Inflammatory macrophage (primary cell): ENCODE measurements around the gene CELSR3.

Source experiments
- DNase-seq, 2 donors: peaks; one replicate each; pipeline ENCODE4 v3.0.0-alpha.2; 2020 to 2022

Gene CELSR3

GRCh38 chr3:48599509-48600285 is 63.0 kb downstream of the CELSR3 start:
- no peak for DNase-seq

GRCh38 chr3:48599077-48599501 is 63.6 kb downstream of the CELSR3 start:
- no peak for DNase-seq

GRCh38 chr3:48598323-48599076 is 64.2 kb downstream of the CELSR3 start:
- peak in 1 of 2 donors; percentile 17 for DNase-seq

DNA sequence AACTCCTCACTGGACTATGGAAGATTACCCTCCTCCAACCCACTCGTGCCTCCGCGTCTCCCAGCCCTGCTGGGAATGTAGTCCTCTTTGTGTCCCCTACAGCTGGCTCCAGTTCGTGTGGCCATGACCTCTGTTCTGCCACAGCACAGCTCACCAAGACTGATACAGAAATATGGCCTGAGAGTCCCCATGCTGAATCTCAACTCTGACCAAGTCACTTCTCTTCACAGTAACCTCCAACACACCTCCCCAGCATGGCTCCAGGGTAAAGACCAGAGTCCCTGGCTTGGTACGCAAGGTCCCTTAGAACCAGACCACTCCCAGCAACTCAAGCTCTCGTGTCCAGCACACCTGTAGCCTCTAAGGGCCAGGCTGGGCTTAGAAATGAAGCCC is 65.3 kb downstream of the CELSR3 start:
- no peak for DNase-seq

- DNase-seq, result no peak
Observed at GRCh38 chr3:48596676-48597407, 65.8 kb downstream of the CELSR3 start.

GRCh38 chr3:48596157-48596556 is 66.5 kb downstream of the CELSR3 start:
- no peak for DNase-seq

DNA sequence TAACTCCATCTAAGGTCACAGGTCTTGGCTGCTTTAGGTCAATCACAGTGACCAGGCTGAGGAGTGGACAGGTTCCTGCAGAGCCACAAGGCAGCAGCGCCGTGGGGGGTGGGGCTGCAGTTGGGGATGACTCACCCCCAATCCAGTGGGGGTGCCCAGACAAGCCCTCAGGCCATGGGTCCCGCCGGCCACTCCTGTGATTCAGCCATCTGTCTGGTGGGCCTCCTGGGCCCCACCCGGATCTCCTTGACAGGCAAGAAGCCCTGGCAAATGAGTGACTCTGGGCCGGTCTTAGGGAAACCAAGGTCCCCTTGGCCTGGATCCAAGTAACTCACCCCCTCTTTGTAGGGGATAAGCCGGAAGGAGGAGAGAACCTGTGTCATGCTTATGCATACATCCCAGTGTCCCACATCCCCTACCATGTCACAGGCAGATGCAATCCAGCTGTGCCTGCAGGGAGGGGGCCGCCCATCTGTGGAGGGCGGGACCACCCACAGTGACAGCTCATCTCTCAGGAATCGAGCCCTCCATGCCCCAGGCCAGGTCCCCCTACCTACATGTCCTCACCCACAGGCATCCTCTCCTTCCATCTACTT is 67.1 kb downstream of the CELSR3 start:
- DNase-seq, result peak in 1 of 2 donors; percentile 33

DNA sequence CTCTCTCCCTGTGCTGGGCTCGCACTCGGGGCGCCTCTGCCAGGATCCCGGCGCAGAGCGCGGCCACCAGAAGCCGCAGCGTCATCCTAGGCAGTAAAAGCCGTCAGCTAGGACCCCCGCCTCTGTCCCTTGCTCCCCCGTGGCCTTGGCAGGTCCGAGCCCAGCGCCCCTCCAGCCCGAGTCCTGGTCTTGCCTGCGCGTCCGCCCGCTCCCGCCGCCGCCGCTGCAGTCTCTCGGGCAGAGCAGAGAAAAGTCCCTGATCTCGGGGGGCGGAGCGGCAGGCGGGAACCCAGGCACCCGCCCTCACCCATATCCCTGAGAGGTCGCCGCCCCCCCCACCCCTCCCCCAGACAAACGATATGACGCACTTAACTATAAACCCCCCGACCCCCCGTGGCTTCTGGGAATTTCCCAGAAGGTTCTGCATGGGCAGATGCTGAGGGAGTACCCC is 67.6 kb downstream of the CELSR3 start, which contains the start of gene COL7A1:
Gene COL7A1, minus strand, starts transcription at position 255 of the 451 bp plus-strand sequence. Its CDS starts 170 bp downstream, at position 85.
- DNase-seq, result no peak

- DNase-seq, result no peak
Observed at GRCh38 chr3:48594417-48595049, 68.2 kb downstream of the CELSR3 start.

- DNase-seq, result no peak
Observed at GRCh38 chr3:48593337-48593736, 69.3 kb downstream of the CELSR3 start.

GRCh38 chr3:48592519-48593087 is 70.1 kb downstream of the CELSR3 start:
- no peak for DNase-seq

DNA sequence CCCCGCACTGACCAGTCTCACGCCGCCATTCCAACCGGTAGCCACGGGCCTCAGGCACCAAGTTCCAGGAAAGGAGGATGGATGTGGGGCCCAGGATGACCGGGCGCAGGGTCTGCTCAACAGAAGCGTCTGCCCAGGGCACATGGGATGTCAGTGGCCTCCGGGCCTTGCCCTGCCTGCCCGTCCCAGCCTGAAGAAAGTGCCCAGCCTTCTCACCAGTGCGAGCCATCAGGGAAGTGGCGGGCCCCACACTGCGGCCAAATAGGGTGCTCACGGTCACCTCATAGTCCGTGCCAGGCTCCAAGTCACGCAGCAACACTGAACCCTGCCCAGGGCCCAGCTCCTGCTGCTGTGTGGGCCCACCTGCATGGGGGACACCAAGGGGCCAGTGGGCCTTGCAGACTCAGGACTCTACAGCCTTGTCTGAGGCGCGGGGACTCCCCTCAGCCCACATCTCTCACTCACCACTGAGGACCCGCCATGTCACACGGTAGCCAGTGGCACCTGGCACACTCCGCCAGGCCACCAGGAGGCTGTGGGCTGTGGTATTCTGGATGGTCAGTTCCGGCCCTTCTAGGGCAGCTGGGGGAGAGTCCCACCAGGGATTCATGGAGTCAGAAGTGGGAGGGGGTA is 70.7 kb downstream of the CELSR3 start:
- no peak for DNase-seq

- DNase-seq, result no peak
Observed at GRCh38 chr3:48591436-48591835, 71.2 kb downstream of the CELSR3 start.

DNA sequence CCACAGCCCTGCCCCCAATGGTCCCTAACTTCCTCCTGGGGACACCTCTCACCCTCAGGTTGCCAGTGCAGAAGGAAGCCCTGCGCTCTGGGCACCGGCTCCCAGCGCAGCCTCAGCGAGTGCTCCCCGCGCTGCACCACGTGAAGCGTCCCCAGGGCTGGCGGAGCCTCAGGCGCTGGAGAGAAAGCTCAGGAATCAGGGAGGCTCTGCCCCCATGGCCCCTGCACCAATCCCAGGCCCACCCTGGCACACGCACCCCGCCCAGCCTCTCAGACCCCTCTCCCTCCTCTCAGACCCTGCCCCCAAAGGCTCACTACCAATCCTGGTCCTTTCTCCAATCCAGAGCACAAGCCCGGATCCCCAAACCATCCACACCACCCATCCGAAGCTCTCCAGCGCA is 74.5 kb downstream of the CELSR3 start:
- DNase-seq, result no peak

GRCh38 chr3:48587686-48588085 is 75.0 kb downstream of the CELSR3 start:
- no peak for DNase-seq
